NCI-H748 treated with DMSO at 0.1 percent for 48 hours (cell line): Measurements from ENCODE around the gene NOVA2.
A peak's percentile ranks its signal among the peaks of the same experiment; 100 is the strongest.
"Not testable (repeated sequence)": the region's sequence is repeated elsewhere in the genome, so short reads cannot be mapped to it uniquely, and the experiment has no call there.

Experiments used
- DNase-seq: peaks from one replicate; lab custom pipeline; 2025; lab: John Stamatoyannopoulos, UW

Gene NOVA2

GRCh38 chr19:45924891-45925447 is 48.7 kb downstream of the NOVA2 start:
- no peak for DNase-seq

GRCh38 chr19:45922281-45922680 is 51.4 kb downstream of the NOVA2 start:
- no peak for DNase-seq

GRCh38 chr19:45920458-45920857 is 53.2 kb downstream of the NOVA2 start:
- no peak for DNase-seq

DNA sequence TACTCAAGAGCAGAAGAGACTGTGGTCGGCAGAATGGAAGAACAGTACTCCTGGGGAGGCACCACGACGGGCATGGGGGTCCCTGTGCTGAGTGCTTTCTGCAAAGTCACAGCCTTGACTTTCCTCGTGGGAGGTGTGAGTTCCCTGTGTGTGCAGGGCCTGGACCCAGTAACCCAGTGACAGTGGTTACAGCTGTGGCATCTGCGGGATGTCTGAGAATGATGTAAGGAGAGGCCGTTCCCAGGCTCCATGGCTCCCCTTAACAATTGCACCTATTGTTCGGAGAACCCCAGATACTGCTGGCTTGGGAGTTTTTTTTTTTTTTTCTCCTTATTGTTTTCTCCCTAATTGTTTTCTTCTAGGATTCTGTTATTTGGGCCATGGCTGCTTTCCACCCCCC is 54.0 kb downstream of the NOVA2 start:
- no peak for DNase-seq

DNA sequence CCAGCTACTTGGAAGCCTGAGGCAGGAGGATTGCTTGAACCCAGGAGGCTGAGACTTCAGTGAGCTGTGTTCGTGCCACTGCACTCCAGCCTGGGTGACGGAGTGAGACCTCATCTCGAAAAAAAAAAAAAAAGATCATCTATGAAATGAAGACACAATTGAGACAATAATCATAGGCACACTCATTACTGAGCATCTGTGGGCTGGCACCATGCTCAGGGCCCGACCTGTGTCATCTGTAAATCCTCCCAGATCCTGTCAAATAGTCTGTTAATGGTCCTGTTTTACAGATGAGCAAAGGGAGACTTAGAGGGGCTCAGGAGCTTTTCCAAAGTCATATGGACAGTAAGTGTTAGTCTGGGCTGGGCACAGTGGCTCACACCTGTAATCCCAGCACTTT is 54.9 kb downstream of the NOVA2 start:
- DNase-seq, result no peak

DNA sequence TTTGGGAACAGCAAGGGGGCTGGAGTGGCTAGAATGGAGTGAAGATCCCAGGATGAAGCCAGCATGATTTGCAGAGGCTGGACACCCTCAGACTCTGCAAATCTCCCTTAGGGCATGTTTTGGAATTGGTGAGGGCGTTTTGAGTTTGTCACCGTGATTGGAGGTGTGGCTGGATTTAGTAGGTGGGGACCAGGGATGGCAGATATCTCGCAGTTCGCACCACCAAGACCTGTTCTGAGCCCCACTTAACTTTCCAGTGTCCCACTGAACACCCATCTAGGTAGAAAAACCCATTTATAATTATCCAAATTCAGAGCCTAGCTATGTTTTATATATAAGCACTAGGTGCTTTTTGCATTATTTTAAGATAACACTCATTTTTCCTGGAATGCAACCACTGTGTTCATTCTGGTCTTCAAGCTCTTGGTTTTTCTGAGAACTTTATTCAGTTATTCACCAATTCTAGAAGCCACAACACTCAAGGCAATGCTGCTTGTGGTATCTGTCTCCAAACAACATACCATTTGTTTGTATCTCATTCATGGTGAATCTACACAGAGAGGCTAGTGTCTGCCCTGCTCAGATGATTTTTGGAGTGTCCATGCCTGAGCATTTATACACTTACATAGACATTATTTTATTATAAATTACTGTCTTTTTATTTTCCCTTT is 56.1 kb downstream of the NOVA2 start:
- DNase-seq, result no peak

DNA sequence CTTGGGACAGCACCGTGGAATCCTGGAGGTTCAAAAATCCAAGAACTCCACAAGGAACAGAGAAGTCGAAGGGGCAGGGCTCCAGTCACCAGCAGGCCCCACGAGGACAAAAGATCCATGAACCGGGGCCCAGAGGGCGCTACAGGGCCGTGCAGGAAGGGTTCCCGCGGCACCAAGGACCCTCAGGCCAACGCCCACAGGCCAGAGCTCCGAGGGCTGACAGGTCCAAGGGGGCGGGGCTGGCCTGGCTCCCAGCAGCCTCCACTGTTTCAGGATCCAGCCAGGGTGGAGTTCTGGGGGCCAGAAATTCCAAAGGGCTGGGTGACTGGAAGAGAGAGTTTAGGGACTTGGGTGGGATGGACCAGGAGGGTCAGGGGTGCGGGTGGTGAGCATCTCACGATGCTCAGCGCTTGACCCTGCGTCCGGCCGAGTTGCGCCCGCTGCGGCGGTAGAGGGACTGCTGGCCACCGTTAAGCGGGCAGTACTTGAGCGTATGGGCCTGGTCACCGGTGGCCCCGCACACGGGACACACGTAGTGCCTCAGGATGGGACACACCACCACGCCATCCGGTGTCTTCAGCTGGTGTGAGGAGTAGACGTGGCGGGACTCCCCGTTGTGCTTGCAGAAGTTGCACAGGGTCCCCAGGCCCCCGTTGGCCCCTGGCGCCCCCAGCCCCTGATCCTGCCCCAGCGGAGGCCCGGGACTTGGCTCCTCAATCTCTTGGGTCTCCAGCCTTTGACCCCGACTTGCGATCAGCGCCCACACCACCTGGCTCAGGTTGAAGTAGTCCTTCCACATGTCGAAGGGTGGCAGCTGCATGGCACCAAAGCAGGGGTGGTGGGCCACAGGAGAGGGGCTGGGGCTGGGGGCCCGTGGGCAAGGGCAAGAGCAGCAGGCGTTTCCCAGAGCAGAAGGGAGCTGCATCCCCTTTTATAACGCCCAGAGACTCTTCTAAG is 59.5 kb downstream of the NOVA2 start, which contains the start of gene NANOS2:
Gene NANOS2 (minus strand): TSS at position 905 of the 957 bp plus-strand sequence. CDS start 85 bp downstream, at position 820.
- DNase-seq, result no peak

DNA sequence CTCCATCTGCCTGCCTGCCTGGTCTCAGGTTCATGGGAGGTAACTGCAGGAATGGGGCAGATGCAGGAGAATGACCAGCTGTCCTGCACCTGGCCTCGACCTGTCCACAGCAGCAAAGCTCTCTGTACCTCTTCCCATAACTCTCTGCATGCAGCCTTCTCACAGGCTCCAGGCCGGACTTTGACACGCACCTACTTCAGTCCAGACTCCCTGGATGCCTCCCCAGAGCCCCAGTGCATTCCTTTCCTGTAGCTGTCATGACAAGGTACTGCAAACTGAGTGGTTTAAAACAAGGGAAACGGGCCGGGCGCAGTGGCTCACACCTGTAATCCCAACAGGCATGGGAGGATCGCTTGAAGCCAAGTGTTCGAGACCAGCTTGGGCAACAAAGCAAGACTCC is 62.4 kb downstream of the NOVA2 start:
- no peak for DNase-seq

- DNase-seq, result no peak
Measured at GRCh38 chr19:45908956-45909355, 64.7 kb downstream of the NOVA2 start.

DNA sequence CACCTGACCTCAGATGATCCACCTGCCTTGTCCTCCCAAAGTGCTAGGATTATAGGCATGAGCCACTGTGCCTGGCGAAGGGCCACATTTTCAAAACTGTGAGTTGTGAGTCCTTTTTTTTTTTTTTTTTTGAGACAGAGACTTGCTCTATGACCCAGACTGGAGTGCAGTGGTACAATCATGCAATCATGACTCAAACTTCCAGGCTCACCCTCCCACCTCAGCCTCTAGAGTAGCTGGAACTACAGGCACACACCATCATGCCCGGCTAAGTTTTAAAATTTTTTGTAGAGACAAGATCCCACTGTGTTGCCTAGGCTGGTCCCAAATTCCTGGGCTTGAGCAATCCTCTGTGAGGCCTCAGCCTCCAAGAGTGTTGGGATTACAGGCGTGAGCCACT is 67.4 kb downstream of the NOVA2 start:
- no peak for DNase-seq

DNA sequence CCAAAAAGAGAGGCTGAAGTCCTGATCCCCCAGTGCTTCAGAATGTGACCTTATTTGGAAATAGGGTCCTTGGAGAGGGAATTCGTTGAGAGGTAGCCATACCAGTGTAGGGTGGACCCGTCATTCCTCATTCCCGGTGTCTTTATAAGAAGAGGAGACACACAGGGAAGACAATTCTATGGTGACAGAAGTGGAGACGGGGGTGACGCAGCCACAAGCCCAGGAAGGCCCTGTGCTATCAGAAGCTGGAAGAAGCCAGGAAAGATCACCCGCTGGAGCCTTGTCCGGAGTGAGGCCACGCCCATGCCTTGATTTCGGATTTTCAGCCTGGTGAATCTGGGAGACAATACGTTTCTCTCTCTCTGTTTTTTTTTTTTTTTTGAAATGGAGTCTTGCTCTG is 68.7 kb downstream of the NOVA2 start:
- DNase-seq, result no peak

DNA sequence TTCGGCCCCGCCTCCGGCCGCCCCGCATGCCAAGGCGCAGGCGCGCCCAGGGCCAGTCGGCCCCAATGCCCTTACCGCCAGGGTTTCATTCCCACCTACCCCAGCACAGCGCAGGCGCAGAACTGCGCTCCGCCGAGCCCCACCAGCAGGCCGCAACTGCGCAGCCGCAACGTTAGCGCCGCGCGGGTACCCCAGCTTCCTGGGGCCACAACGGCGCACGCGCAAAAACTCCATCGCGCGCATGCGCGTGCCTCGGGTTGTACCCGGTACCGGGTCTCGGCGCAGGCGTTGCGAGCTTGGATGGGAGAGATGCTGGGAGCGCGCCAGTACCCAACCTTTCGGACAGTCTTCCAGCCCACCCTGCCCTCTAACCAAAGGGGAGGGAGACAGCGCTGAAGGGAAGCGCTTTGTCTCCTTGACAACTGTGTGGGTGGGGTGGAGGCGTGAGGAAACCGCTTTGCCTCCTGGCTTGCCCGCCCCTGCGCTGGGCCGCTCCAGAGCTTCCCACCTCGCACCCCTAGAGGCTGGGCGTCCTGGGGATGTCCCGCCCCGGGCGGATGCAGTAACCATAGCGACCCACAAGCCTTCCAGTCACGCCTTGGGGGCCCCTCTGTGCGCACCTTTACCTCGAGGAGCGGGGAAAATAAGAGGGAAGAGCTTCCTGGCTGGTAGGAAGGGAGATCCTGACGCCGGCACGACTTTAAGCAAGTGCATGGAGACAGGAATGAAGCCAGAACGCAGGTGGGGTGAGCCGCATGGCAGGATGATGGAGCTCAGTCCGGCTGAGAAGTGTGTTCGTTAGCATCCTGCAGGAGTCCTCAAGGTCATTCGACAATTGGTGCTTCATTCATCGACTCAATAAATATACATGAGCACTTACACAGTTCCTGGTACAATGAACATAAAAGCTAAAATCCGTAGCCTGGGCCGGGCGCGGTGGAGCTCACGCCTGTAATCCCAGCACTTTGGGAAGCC is 70.7 kb downstream of the NOVA2 start:
- DNase-seq, result peak; percentile 98

GRCh38 chr19:45901912-45902650 is 71.6 kb downstream of the NOVA2 start, which contains the start of gene MYPOP:
Gene MYPOP, minus strand, starts transcription at chr19:45902613. Its CDS starts 840 bp downstream, at chr19:45901773.
- DNase-seq, result peak; percentile 60

GRCh38 chr19:45901432-45901911 is 72.2 kb downstream of the NOVA2 start:
- peak; percentile 38 for DNase-seq

GRCh38 chr19:45900738-45901431 is 72.8 kb downstream of the NOVA2 start:
- no peak for DNase-seq

- no peak for DNase-seq
Measured at GRCh38 chr19:45899919-45900589, 73.6 kb downstream of the NOVA2 start.

GRCh38 chr19:45899253-45899652 is 74.4 kb downstream of the NOVA2 start:
- DNase-seq, result no peak

DNA sequence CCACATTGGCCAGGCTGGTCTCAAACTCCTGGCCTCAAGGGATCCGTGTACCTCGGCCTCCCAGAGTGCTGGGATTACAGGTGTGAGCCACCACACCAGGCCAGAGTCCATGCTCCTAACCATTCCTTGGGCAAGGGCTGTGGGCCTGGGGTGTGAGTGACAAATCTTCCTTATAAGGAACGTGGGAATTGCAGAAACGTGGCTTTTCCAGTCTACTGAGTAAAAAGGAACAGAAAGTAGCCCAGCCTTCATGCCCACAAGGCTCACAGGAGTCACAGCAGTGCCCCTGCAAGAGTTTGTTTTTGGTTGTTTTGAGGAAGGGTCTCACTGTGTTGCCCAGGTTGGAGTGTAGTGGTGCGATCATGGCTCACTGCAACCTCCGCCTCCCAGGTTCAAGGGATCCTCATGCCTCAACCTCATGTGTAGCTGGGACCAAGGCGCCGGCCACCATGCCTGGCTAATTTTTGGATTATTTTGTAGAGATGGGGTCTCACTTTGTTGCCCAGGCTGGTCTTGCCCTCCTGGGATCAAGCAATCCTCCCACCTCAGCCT is 76.3 kb downstream of the NOVA2 start:
- DNase-seq, result no peak

DNA sequence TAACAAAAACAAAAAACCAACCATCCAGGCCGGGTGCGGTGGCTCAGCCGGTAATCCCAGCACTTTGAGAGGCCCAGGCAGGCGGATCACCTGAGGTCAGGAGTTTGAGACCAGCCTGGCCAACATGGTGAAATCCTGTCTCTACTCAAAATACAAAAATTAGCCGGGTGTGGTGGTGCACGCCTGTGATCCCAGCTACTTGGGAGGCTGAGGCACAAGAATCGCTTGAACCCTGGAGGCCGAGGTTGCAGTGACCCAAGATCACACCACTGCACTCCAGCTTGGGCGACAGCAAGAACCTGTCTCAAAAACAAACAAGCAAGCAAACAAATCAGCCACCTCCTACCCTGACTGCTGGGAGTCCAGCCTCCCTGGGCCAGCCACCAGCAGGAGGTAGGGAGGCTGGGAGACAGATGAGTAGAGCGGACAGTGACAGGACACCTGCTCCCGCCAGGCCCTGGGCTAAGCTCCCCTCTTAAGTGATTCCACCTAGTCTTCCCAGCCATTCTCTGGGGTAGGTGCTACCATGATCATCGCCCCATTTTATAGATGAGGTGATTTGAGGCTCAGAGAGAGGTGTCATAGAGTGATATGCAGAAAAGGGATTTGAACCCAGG is 77.6 kb downstream of the NOVA2 start:
- DNase-seq, result not testable (repeated sequence)
